ENCODE measurements around the gene FN3K.

FN3K gene

GRCh38 chr17:82696916-82697807 lies 38.3 kb upstream of the FN3K start:
- no peaks in the 10 kb centered on the region for H3K27me3 ChIP-seq (ENCODE audit: control insufficient read depth, insufficient read depth, low read length)
- peaks cover 26% of the 10 kb centered on the region for H3K4me1 ChIP-seq (ENCODE audit: control insufficient read depth, insufficient read depth, low read length)
- H3K36me3 ChIP-seq (ENCODE audit: control insufficient read depth, insufficient read depth, low read length), result no peaks in the 10 kb centered on the region
- no peaks in the 10 kb centered on the region for H3K9me3 ChIP-seq (ENCODE audit: control insufficient read depth, low read length)
- H3K9ac ChIP-seq (ENCODE audit: low read length), result peak overlapping the region; percentile 68
- peak overlapping the region; percentile 47 for H3K4me3 ChIP-seq (ENCODE audit: low read length)

- Histone ChIP-seq H3K4me3 (ENCODE audit: low read length) (no peak overlapping the region), H3K9ac (ENCODE audit: low read length) (peak overlapping the region; percentile 68), H3K36me3 (ENCODE audit: control insufficient read depth, insufficient read depth, low read length) (no peaks in the 10 kb centered on the region), H3K27me3 (ENCODE audit: control insufficient read depth, insufficient read depth, low read length) (no peaks in the 10 kb centered on the region), H3K9me3 (ENCODE audit: control insufficient read depth, low read length) (no peaks in the 10 kb centered on the region), H3K4me1 (ENCODE audit: control insufficient read depth, insufficient read depth, low read length) (peaks cover 32% of the 10 kb centered on the region)
Measured at GRCh38 chr17:82697808-82698064, 37.7 kb upstream of the FN3K start.

GRCh38 chr17:82698065-82698973 lies 37.1 kb upstream of the FN3K start, which contains the start of gene RAB40B:
Gene RAB40B, minus strand, starts transcription at chr17:82698698. Its CDS starts 102 bp downstream, at chr17:82698596.
- Histone ChIP-seq H3K4me1 (ENCODE audit: control insufficient read depth, insufficient read depth, low read length) (peaks cover 38% of the 10 kb centered on the region), H3K27me3 (ENCODE audit: control insufficient read depth, insufficient read depth, low read length) (no peaks in the 10 kb centered on the region), H3K4me3 (ENCODE audit: low read length) (peak within 1 kb of the TSS; percentile 47), H3K36me3 (ENCODE audit: control insufficient read depth, insufficient read depth, low read length) (no peaks in the 10 kb centered on the region), H3K9me3 (ENCODE audit: control insufficient read depth, low read length) (no peaks in the 10 kb centered on the region), H3K9ac (ENCODE audit: low read length) (peak within 1 kb of the TSS; percentile 68)

DNA sequence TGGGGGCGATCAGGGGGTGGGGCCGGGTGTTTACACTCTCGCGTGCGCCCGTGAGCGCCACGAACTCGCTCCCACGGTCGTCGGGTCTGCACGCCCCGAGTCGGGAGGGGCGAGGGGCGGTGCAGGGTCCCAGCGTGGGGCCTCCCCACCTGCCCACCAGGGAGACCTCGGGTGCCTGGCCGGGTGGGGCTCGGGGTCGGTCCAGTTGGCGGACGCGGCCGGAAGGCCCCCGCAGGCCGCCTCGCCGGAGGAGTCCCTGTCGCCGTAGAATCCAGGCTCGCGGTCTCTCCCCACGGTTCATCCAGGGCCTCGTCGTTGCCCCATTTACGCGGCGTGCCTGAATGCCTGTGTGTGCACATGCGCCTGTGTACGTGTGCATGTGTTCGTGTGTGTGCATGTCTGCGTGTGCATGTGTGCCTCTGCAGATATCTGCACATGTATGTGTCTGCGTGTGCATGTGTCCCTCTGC lies 36.4 kb upstream of the FN3K start:
- Histone ChIP-seq H3K4me1 (ENCODE audit: control insufficient read depth, insufficient read depth, low read length) (peaks cover 45% of the 10 kb centered on the region), H3K4me3 (ENCODE audit: low read length) (peak overlapping the region; percentile 41), H3K27me3 (ENCODE audit: control insufficient read depth, insufficient read depth, low read length) (no peaks in the 10 kb centered on the region), H3K9ac (ENCODE audit: low read length) (peak overlapping the region; percentile 39), H3K9me3 (ENCODE audit: control insufficient read depth, low read length) (no peaks in the 10 kb centered on the region), H3K36me3 (ENCODE audit: control insufficient read depth, insufficient read depth, low read length) (no peaks in the 10 kb centered on the region)

DNA sequence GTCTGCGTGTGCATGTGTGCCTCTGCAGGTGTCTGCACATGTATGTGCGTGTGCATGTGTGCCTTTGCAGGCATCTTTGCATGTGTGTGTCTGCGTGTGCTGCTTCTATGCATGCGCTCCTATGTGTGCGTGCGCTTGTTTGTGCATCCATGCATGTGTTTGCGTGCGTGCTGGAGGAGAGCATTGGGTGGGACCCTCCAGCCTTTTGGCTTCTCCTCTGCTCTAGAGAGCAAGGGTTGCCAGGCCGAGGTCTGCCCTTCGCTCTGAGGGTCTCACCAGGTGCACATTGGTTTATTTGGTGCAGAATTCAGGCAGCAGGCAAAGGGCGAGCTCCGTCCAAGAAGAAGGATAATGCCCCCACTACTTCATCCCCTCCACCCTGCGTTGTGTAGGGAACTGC lies 35.9 kb upstream of the FN3K start:
- Histone ChIP-seq H3K9me3 (ENCODE audit: control insufficient read depth, low read length) (no peaks in the 10 kb centered on the region), H3K4me1 (ENCODE audit: control insufficient read depth, insufficient read depth, low read length) (peaks cover 50% of the 10 kb centered on the region), H3K4me3 (ENCODE audit: low read length) (no peak overlapping the region), H3K9ac (ENCODE audit: low read length) (no peak overlapping the region), H3K27me3 (ENCODE audit: control insufficient read depth, insufficient read depth, low read length) (no peaks in the 10 kb centered on the region), H3K36me3 (ENCODE audit: control insufficient read depth, insufficient read depth, low read length) (no peaks in the 10 kb centered on the region)

DNA sequence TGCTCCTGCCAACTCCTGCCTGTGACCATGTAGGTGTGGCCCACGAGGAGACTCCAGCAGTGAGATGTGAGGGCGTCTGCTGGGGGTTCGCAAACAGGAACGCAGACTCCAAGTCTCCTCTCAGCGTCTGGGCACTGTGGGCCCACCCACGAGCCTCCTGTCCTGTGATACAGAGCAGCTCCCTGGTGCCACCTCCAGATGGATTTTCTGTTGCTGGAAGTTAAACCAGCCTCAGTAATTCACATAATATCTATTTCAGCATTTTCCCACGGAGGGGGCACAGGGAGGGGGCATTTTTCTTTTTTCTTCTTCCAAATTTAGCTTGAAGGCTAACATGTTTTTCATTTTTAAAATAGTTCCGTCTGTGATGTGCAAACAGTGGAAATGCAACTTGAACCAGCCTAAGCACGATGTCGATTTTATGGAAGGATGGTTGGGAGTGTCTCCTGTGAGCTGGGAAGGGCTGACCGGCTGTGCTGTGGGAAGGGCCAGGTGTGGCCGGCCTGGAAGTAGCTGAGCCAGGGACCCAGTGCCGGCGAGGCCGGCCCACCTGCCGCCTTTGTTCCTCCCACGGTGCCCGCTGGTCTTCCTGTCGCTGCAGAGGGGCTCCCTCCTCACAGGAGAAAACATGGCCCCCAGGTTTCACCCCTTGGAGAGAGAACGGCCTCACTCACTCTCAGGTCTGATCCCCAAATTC lies 33.0 kb upstream of the FN3K start:
- H3K4me1 ChIP-seq (ENCODE audit: control insufficient read depth, insufficient read depth, low read length), result peaks cover 43% of the 10 kb centered on the region
- H3K4me3 ChIP-seq (ENCODE audit: low read length), result no peak overlapping the region
- no peaks in the 10 kb centered on the region for H3K36me3 ChIP-seq (ENCODE audit: control insufficient read depth, insufficient read depth, low read length)
- H3K9ac ChIP-seq (ENCODE audit: low read length), result no peak overlapping the region
- H3K9me3 ChIP-seq (ENCODE audit: control insufficient read depth, low read length), result no peaks in the 10 kb centered on the region
- H3K27me3 ChIP-seq (ENCODE audit: control insufficient read depth, insufficient read depth, low read length), result no peaks in the 10 kb centered on the region

- Histone ChIP-seq H3K9ac (ENCODE audit: low read length) (no peak overlapping the region), H3K4me1 (ENCODE audit: control insufficient read depth, insufficient read depth, low read length) (peaks cover 48% of the 10 kb centered on the region), H3K4me3 (ENCODE audit: low read length) (no peak overlapping the region), H3K27me3 (ENCODE audit: control insufficient read depth, insufficient read depth, low read length) (no peaks in the 10 kb centered on the region), H3K9me3 (ENCODE audit: control insufficient read depth, low read length) (no peaks in the 10 kb centered on the region), H3K36me3 (ENCODE audit: control insufficient read depth, insufficient read depth, low read length) (no peaks in the 10 kb centered on the region)
Measured at GRCh38 chr17:82703036-82703745, 32.2 kb upstream of the FN3K start.

DNA sequence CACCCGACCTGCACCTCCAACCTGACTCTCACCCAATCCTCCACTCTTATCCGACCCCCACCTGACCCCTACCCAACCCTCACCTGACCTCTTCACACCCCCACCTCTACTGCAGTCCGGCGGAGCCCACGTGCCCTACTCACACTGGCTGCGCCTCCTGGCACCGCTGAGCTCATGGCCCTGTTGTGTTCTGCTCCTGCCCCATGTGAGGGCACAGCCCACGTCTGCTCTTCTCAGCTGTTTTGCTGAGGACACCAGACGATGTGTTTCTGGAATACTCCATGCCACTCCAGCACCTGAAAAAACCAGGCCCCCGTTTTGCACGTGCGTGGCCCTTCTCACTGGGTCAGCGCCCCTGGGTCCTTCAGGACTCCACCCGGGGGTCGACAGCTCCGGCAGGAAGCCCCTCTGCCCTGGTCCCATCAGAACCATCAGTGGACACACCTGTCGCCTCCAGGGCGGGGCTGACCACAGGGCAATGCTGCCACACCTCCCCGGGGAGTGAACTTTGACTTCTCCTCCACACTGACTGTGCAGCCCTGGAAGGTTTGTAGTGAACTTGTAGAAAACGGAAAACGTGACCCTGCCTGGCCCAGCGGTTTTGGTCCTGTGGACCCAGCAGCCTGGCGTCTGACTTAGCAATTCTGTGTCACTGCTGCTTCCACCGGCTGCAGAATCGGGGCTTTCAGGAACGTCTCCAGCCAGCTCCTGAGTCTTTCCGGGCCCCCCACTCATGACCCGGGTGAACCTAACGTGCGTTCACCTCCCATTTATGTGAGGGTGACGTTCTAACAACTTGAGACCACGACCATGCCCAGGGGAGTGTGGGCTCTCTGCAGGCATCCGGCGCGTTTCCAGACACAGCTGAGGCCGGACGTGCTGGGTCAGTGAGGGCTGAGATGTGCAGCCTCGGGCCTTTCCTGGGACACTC lies 31.2 kb upstream of the FN3K start:
- Histone ChIP-seq H3K9ac (ENCODE audit: low read length) (no peak overlapping the region), H3K4me1 (ENCODE audit: control insufficient read depth, insufficient read depth, low read length) (peaks cover 47% of the 10 kb centered on the region), H3K4me3 (ENCODE audit: low read length) (no peak overlapping the region), H3K9me3 (ENCODE audit: control insufficient read depth, low read length) (no peaks in the 10 kb centered on the region), H3K36me3 (ENCODE audit: control insufficient read depth, insufficient read depth, low read length) (no peaks in the 10 kb centered on the region), H3K27me3 (ENCODE audit: control insufficient read depth, insufficient read depth, low read length) (no peaks in the 10 kb centered on the region)

DNA sequence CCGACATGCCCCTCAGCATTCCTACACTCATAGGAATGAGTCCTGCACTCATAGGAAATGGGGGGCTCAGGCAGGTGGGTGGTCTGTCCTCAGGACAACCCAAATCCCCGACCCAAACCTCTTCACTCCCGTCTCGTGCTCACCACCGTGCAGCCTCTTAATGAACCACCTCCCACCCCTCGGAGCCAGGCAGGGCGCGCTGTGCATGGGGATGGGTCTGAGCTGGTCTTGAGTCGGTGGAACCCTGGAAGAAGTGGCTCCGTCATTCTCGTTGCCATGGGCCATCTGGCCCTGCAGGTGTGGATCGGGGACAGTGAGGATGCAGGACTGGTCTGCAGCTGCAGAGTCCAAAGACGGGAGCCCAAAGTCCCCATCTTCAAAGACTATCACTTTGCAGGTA lies 30.5 kb upstream of the FN3K start:
- H3K9me3 ChIP-seq (ENCODE audit: control insufficient read depth, low read length), result no peaks in the 10 kb centered on the region
- H3K4me3 ChIP-seq (ENCODE audit: low read length), result no peak overlapping the region
- H3K27me3 ChIP-seq (ENCODE audit: control insufficient read depth, insufficient read depth, low read length), result no peaks in the 10 kb centered on the region
- H3K36me3 ChIP-seq (ENCODE audit: control insufficient read depth, insufficient read depth, low read length), result no peaks in the 10 kb centered on the region
- no peak overlapping the region for H3K9ac ChIP-seq (ENCODE audit: low read length)
- H3K4me1 ChIP-seq (ENCODE audit: control insufficient read depth, insufficient read depth, low read length), result peaks cover 43% of the 10 kb centered on the region

- H3K36me3 ChIP-seq (ENCODE audit: control insufficient read depth, insufficient read depth, low read length), result no peaks in the 10 kb centered on the region
- no peak overlapping the region for H3K9ac ChIP-seq (ENCODE audit: low read length)
- H3K9me3 ChIP-seq (ENCODE audit: control insufficient read depth, low read length), result no peaks in the 10 kb centered on the region
- peaks cover 43% of the 10 kb centered on the region for H3K4me1 ChIP-seq (ENCODE audit: control insufficient read depth, insufficient read depth, low read length)
- H3K4me3 ChIP-seq (ENCODE audit: low read length), result no peak overlapping the region
- no peaks in the 10 kb centered on the region for H3K27me3 ChIP-seq (ENCODE audit: control insufficient read depth, insufficient read depth, low read length)
Measured at GRCh38 chr17:82705756-82706155, 29.7 kb upstream of the FN3K start.

Measured in mucosa of stomach (tissue), 1 donor.